Measurements from ENCODE around the gene RWDD2A.

The RWDD2A gene

GRCh38 chr6:83247471-83247870 is 54.3 kb downstream of the RWDD2A start:
- no peak for TF ChIP-seq REST (IDR thresholded peaks at IDR 0.05; ENCODE audit: insufficient read depth in 1 of 2, low read depth in 2 of 2, low read length in 2 of 2)
- TF ChIP-seq FOXP2 (optimal IDR thresholded peaks at IDR 0.05; ENCODE audit: borderline replicate concordance, extremely low read depth, extremely low read length, insufficient read depth): no peak
- no peak for TF ChIP-seq POLR2AphosphoS5 (IDR thresholded peaks at IDR 0.05; ENCODE audit: low read depth, low read length)
- no peak for TF ChIP-seq SIN3A (IDR thresholded peaks at IDR 0.05; ENCODE audit: borderline replicate concordance, insufficient read depth, low read length)
- TF ChIP-seq TAF1 (IDR thresholded peaks at IDR 0.05; ENCODE audit: borderline replicate concordance, insufficient read depth, low read length): no peak
